GM19468 (cell line): Measurements from ENCODE around the gene CABCOCO1.

Experiments used
- ATAC-seq: cut with Tn5 transposase; IDR thresholded peaks from one replicate; pipeline ENCODE4 v1.9.1; 2021; ENCODE audit warnings: mild to moderate bottlenecking, moderate library complexity, moderate number of reproducible peaks; ENCODE audit not compliant: unreplicated experiment; ENCODE audit errors: extremely low read depth

Gene CABCOCO1

GRCh38 chr10:61804414-61804813, 141.7 kb downstream of the CABCOCO1 start:
- ATAC-seq, result no peak

- no peak for ATAC-seq
Observed at GRCh38 chr10:61805091-61805490, 142.4 kb downstream of the CABCOCO1 start.

- no peak for ATAC-seq
Observed at GRCh38 chr10:61810263-61810662, 147.5 kb downstream of the CABCOCO1 start.

GRCh38 chr10:61812052-61812721, 149.5 kb downstream of the CABCOCO1 start:
- ATAC-seq, result no peak

GRCh38 chr10:61812920-61813319, 150.2 kb downstream of the CABCOCO1 start:
- no peak for ATAC-seq

GRCh38 chr10:61814160-61814559, 151.4 kb downstream of the CABCOCO1 start:
- ATAC-seq, result no peak

- ATAC-seq, result no peak
Observed at GRCh38 chr10:61815496-61815895, 152.8 kb downstream of the CABCOCO1 start.
